Retinal pigment epithelial cell (primary cell): ENCODE data around the gene GHRHR.

Experiments
- DNase-seq: peaks from one replicate; pipeline ENCODE4 v3.0.0-alpha.2; 2010; ENCODE audit warnings: low read depth
- H3K4me3 ChIP-seq: 2 replicates; pipeline ENCODE4 v1.5.1; 2011; ENCODE audit warnings: mild to moderate bottlenecking, low read length, control low read depth, moderate library complexity
- CTCF ChIP-seq: conservative IDR thresholded peaks from 2 replicates; pipeline ENCODE4 v1.5.1; 2011; ENCODE audit warnings: low read depth, low read length, control low read depth, inconsistent platforms

The GHRHR gene

GRCh38 chr7:30933124-30933974 lies 30.4 kb upstream of the GHRHR start:
- DNase-seq, result no peak
- H3K4me3 ChIP-seq, result no peak overlapping the region
- no peak for TF ChIP-seq CTCF

- H3K4me3 ChIP-seq, result no peak overlapping the region
- TF ChIP-seq CTCF, result no peak
- no peak for DNase-seq
Measured at GRCh38 chr7:30934225-30934624, 29.5 kb upstream of the GHRHR start.

GRCh38 chr7:30934732-30935568 lies 28.8 kb upstream of the GHRHR start:
- TF ChIP-seq CTCF, result no peak
- H3K4me3 ChIP-seq, result no peak overlapping the region
- no peak for DNase-seq

GRCh38 chr7:30935569-30935877 lies 28.2 kb upstream of the GHRHR start:
- no peak for DNase-seq
- no peak overlapping the region for H3K4me3 ChIP-seq
- TF ChIP-seq CTCF, result no peak

- no peak for DNase-seq
- H3K4me3 ChIP-seq, result no peak overlapping the region
- no peak for TF ChIP-seq CTCF
Measured at GRCh38 chr7:30936650-30937245, 27.0 kb upstream of the GHRHR start.

GRCh38 chr7:30937416-30937815 lies 26.3 kb upstream of the GHRHR start:
- no peak for DNase-seq
- no peak for TF ChIP-seq CTCF

More at GRCh38 chr7:30937416-30937815, 26.3 kb upstream of the GHRHR start:
- H3K4me3 ChIP-seq, result no peak overlapping the region
